ENCODE results near the gene SPRR2D.

SPRR2D gene

GRCh38 chr1:153040950-153041631, at the start of gene SPRR2D:
TSS of gene SPRR2D (minus strand) at chr1:153041120. CDS start at chr1:153040346, 774 bp downstream.
- no peak within 1 kb of the TSS for H3K4me3 ChIP-seq (ENCODE audit: low read depth, low read length)
- in situ Hi-C loops (cut with HindIII; ENCODE audit: low sequenced_read_pairs), result no loop called here
- TF ChIP-seq CTCF (IDR thresholded peaks at IDR 0.05; ENCODE audit: low read depth, low read length, missing control alignments), result no peak
- DNase-seq (ENCODE audit: low read depth), result no peak

GRCh38 chr1:153087652-153088051, 46.7 kb upstream of the SPRR2D start:
- no peak overlapping the region for H3K4me3 ChIP-seq (ENCODE audit: low read depth, low read length)
- no peak for TF ChIP-seq CTCF (IDR thresholded peaks at IDR 0.05; ENCODE audit: low read depth, low read length, missing control alignments)
- DNase-seq (ENCODE audit: low read depth), result no peak
- in situ Hi-C loops (cut with HindIII; ENCODE audit: low sequenced_read_pairs), result no loop called here

GRCh38 chr1:153081736-153082135, 40.8 kb upstream of the SPRR2D start:
- DNase-seq (ENCODE audit: low read depth), result no peak
- no peak overlapping the region for H3K4me3 ChIP-seq (ENCODE audit: low read depth, low read length)
- in situ Hi-C loops (cut with HindIII; ENCODE audit: low sequenced_read_pairs), result no loop called here
- no peak for TF ChIP-seq CTCF (IDR thresholded peaks at IDR 0.05; ENCODE audit: low read depth, low read length, missing control alignments)

GRCh38 chr1:153072806-153073726, 32.1 kb upstream of the SPRR2D start:
- TF ChIP-seq CTCF (IDR thresholded peaks at IDR 0.05; ENCODE audit: low read depth, low read length, missing control alignments), result no peak
- no peak for DNase-seq (ENCODE audit: low read depth)
- in situ Hi-C loops (cut with HindIII; ENCODE audit: low sequenced_read_pairs), result no loop called here
- no peak overlapping the region for H3K4me3 ChIP-seq (ENCODE audit: low read depth, low read length)

GRCh38 chr1:153071511-153071910, 30.6 kb upstream of the SPRR2D start, which contains the start of gene SPRR2B:
TSS of gene SPRR2B (minus strand) at chr1:153071611. CDS start at chr1:153070839, 772 bp downstream.
- in situ Hi-C loops (cut with HindIII; ENCODE audit: low sequenced_read_pairs), result no loop called here

More at GRCh38 chr1:153071511-153071910, 30.6 kb upstream of the SPRR2D start, which contains the start of gene SPRR2B:
- DNase-seq (ENCODE audit: low read depth), result no peak
- TF ChIP-seq CTCF (IDR thresholded peaks at IDR 0.05; ENCODE audit: low read depth, low read length, missing control alignments), result no peak
- no peak within 1 kb of the TSS for H3K4me3 ChIP-seq (ENCODE audit: low read depth, low read length)

Data from astrocyte of the cerebellum (primary cell).